ENCODE results near the gene PLEKHA1.

- TF ChIP-seq, protein P1, sequence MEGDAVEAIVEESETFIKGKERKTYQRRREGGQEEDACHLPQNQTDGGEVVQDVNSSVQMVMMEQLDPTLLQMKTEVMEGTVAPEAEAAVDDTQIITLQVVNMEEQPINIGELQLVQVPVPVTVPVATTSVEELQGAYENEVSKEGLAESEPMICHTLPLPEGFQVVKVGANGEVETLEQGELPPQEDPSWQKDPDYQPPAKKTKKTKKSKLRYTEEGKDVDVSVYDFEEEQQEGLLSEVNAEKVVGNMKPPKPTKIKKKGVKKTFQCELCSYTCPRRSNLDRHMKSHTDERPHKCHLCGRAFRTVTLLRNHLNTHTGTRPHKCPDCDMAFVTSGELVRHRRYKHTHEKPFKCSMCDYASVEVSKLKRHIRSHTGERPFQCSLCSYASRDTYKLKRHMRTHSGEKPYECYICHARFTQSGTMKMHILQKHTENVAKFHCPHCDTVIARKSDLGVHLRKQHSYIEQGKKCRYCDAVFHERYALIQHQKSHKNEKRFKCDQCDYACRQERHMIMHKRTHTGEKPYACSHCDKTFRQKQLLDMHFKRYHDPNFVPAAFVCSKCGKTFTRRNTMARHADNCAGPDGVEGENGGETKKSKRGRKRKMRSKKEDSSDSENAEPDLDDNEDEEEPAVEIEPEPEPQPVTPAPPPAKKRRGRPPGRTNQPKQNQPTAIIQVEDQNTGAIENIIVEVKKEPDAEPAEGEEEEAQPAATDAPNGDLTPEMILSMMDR (IDR thresholded peaks at IDR 0.05) = no peak
- TF ChIP-seq ZFX (IDR thresholded peaks at IDR 0.05; ENCODE audit: borderline replicate concordance) = no peak
These were observed 100.6 kb downstream of the PLEKHA1 start for GRCh38 chr10:122475100-122475499.
